Measurements from ENCODE around the gene PDLIM3.
A peak's percentile ranks its signal among the peaks of the same experiment; 100 is the strongest.
"Not testable (repeated sequence)": the region's sequence is repeated elsewhere in the genome, so short reads cannot be mapped to it uniquely, and the experiment has no call there.

PDLIM3 gene

GRCh38 chr4:185534511-185534865 is 819 bp downstream of the PDLIM3 start:
- peak overlapping the region; percentile 70 for H3K4me3 ChIP-seq (ENCODE audit: control insufficient read depth, low read depth, low read length)
- DNase-seq (ENCODE audit: low read depth) = no peak
- TF ChIP-seq CTCF (IDR thresholded peaks at IDR 0.05; ENCODE audit: control insufficient read depth, insufficient read depth, low read depth, low read length, missing control alignments) = no peak

- H3K4me3 ChIP-seq (ENCODE audit: control insufficient read depth, low read depth, low read length) = no peak overlapping the region
These were observed 2.4 kb downstream of the PDLIM3 start for GRCh38 chr4:185532795-185533324.

GRCh38 chr4:185532293-185532692 is 3.0 kb downstream of the PDLIM3 start:
- H3K4me3 ChIP-seq (ENCODE audit: control insufficient read depth, low read depth, low read length) = no peak overlapping the region
- DNase-seq (ENCODE audit: low read depth) = no peak
- no peak for TF ChIP-seq CTCF (IDR thresholded peaks at IDR 0.05; ENCODE audit: control insufficient read depth, insufficient read depth, low read depth, low read length, missing control alignments)

More at GRCh38 chr4:185532795-185533324, 2.4 kb downstream of the PDLIM3 start:
- DNase-seq (ENCODE audit: low read depth) = no peak
- no peak for TF ChIP-seq CTCF (IDR thresholded peaks at IDR 0.05; ENCODE audit: control insufficient read depth, insufficient read depth, low read depth, low read length, missing control alignments)

- not testable (repeated sequence) for H3K4me3 ChIP-seq (ENCODE audit: control insufficient read depth, low read depth, low read length); DNase-seq (ENCODE audit: low read depth)
These were observed 3.7 kb downstream of the PDLIM3 start for GRCh38 chr4:185531654-185532053.

- TF ChIP-seq CTCF (IDR thresholded peaks at IDR 0.05; ENCODE audit: control insufficient read depth, insufficient read depth, low read depth, low read length, missing control alignments) = no peak
- H3K4me3 ChIP-seq (ENCODE audit: control insufficient read depth, low read depth, low read length) = no peak overlapping the region
- no peak for DNase-seq (ENCODE audit: low read depth)
These were observed 5.9 kb downstream of the PDLIM3 start for GRCh38 chr4:185529413-185529812.

- no peak for DNase-seq (ENCODE audit: low read depth)
- H3K4me3 ChIP-seq (ENCODE audit: control insufficient read depth, low read depth, low read length) = no peak overlapping the region
- TF ChIP-seq CTCF (IDR thresholded peaks at IDR 0.05; ENCODE audit: control insufficient read depth, insufficient read depth, low read depth, low read length, missing control alignments) = no peak
These were observed 10.1 kb downstream of the PDLIM3 start for GRCh38 chr4:185524888-185525863.

- DNase-seq (ENCODE audit: low read depth) = no peak
- no peak overlapping the region for H3K4me3 ChIP-seq (ENCODE audit: control insufficient read depth, low read depth, low read length)
- no peak for TF ChIP-seq CTCF (IDR thresholded peaks at IDR 0.05; ENCODE audit: control insufficient read depth, insufficient read depth, low read depth, low read length, missing control alignments)
These were observed 11.4 kb downstream of the PDLIM3 start for GRCh38 chr4:185523862-185524261.

Measured in AG09309 (cell line).